Fibroblast of mammary gland (primary cell): ENCODE data around the gene CPM.

Experiments
- DNase-seq: peaks from one replicate; pipeline ENCODE4 v3.0.0-alpha.2; 2010; ENCODE audit warnings: low read depth
- H3K4me3 ChIP-seq: 2 replicates; pipeline ENCODE4 v1.5.1; 2011; ENCODE audit warnings: low read depth, mild to moderate bottlenecking, low read length, moderate library complexity; ENCODE audit not compliant: control insufficient read depth
- CTCF ChIP-seq: conservative IDR thresholded peaks from 2 replicates; pipeline ENCODE4 v1.5.1; 2011; ENCODE audit warnings: low read depth, low read length, inconsistent platforms; ENCODE audit not compliant: control insufficient read depth, insufficient read depth

The CPM gene

DNA sequence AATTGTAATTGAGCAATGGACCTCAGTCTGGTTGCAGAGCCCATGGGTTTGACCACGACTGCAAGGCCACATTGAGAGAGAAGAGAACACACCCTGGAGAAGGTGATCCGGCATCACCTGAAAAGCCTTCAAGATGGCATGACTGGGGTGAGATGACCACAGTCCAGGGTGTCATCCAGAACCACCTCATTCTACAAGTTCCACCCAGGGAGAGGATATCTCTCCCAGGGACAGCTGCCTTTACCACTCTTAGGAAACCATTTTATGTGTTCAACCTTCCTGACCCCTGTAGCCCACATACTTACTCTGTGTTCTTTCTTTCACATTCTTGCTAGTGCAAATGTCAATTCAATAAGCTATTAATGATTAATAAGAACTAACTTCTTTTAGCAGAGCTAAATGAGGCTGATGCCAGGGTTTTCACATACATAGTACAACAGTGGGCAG, 43.4 kb upstream of the CPM start:
- no peak overlapping the region for H3K4me3 ChIP-seq
- no peak for TF ChIP-seq CTCF
- DNase-seq, result no peak

GRCh38 chr12:68975811-68976210, 42.8 kb upstream of the CPM start:
- no peak overlapping the region for H3K4me3 ChIP-seq
- TF ChIP-seq CTCF, result no peak
- no peak for DNase-seq

GRCh38 chr12:68972595-68972994, 39.6 kb upstream of the CPM start:
- H3K4me3 ChIP-seq, result no peak overlapping the region
- peak; percentile 31 for DNase-seq
- TF ChIP-seq CTCF, result no peak

DNA sequence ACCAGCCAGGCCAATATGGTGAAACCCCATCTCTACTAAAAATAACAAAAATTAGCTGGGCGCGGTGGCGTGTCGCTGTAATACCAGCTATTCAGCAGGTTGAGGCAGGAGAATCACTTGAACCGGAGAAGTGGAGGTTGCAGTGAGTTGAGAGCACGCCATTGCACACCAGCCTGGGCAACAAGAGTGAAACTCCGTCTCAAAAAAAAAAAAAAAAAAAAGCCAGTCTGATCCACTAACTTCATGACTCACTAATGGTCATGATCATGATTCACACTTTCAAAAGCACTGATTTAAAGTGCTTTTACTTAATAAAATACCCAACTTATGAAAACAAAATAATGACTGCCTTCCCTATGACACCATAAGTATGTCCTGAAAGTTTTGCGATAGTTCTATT, 38.4 kb upstream of the CPM start:
- peak; percentile 91 for DNase-seq
- H3K4me3 ChIP-seq, result no peak overlapping the region
- no peak for TF ChIP-seq CTCF

DNA sequence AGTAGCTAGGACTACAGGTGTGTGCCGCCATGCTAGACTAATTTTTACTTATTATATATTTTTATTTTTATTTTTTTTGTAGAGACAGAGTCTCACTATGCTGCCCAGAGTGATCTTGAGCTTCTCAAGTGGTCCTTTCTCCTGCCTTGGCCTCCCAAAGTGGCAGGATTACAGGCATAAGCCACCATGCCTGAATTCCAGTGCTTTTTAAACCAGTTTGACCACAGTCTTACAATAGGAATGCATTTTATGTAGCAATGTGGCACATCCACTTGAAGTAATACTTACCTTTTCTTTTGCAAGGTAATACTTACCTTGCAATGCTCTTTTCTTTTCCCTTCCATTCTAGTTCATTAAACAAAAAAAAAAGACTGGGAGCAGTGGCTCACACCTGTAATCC, 38.0 kb upstream of the CPM start:
- no peak overlapping the region for H3K4me3 ChIP-seq
- DNase-seq, result no peak
- TF ChIP-seq CTCF, result no peak

GRCh38 chr12:68970306-68970705, 37.3 kb upstream of the CPM start:
- DNase-seq, result no peak
- TF ChIP-seq CTCF, result no peak
- no peak overlapping the region for H3K4me3 ChIP-seq

- no peak overlapping the region for H3K4me3 ChIP-seq
- no peak for DNase-seq
- TF ChIP-seq CTCF, result no peak
Measured at GRCh38 chr12:68967046-68967445, 34.1 kb upstream of the CPM start.
